Loucy (cell line): ENCODE data around the gene CTTNBP2.

Experiments
- H2AFZ ChIP-seq: fragments of 200-600 bp; sonication (generic); 2 replicates; pipeline ENCODE4 v1.6.0; 2016; ENCODE audit warnings: antibody characterized with exemption, mild to moderate bottlenecking, low read length, moderate library complexity
- H3F3A ChIP-seq: fragments of 200-600 bp; 2 replicates; pipeline ENCODE4 v1.6.0; 2016; ENCODE audit warnings: antibody characterized with exemption, low read depth, mild to moderate bottlenecking
- H3K27me3 ChIP-seq: fragments of 200-600 bp; sonication (generic); 2 replicates; pipeline ENCODE4 v1.6.1; 2014; ENCODE audit warnings: low read length, mild to moderate bottlenecking; ENCODE audit not compliant: insufficient read depth, poor library complexity, severe bottlenecking
- H3K36me3 ChIP-seq: fragments of 200-600 bp; sonication (generic); 2 replicates; pipeline ENCODE4 v1.6.1; 2016; ENCODE audit warnings: low read length; ENCODE audit not compliant: insufficient read depth
- H3K4me1 ChIP-seq: fragments of 200-600 bp; sonication (generic); 2 replicates; pipeline ENCODE4 v1.5.1; 2014; ENCODE audit warnings: low read length, mild to moderate bottlenecking; ENCODE audit not compliant: insufficient read depth, poor library complexity, severe bottlenecking
- H3K4me2 ChIP-seq: fragments of 200-600 bp; sonication (generic); 2 replicates; pipeline ENCODE4 v1.6.0; 2014; ENCODE audit warnings: antibody characterized with exemption, low read length, low read depth, mild to moderate bottlenecking; ENCODE audit not compliant: poor library complexity, severe bottlenecking
- H3K4me3 ChIP-seq: fragments of 200-600 bp; sonication (generic); 2 replicates; pipeline ENCODE4 v1.5.1; 2014; ENCODE audit warnings: low read length, mild to moderate bottlenecking, mixed read lengths; ENCODE audit not compliant: poor library complexity, severe bottlenecking
- H3K79me2 ChIP-seq: fragments of 200-600 bp; sonication (generic); 2 replicates; pipeline ENCODE4 v1.6.1; 2014; ENCODE audit warnings: low read length; ENCODE audit not compliant: insufficient read depth
- H3K9ac ChIP-seq: fragments of 200-600 bp; sonication (generic); 2 replicates; pipeline ENCODE4 v1.6.0; 2014; ENCODE audit warnings: mild to moderate bottlenecking, low read depth, low read length, moderate library complexity; ENCODE audit not compliant: poor library complexity, severe bottlenecking
- H3K9me2 ChIP-seq: fragments of 200-600 bp; sonication (generic); replicated peaks from 2 replicates; pipeline ENCODE4 v1.6.1; 2016; ENCODE audit warnings: low read depth, low read length, mixed read lengths
- H3K9me3 ChIP-seq: fragments of 200-600 bp; sonication (generic); 2 replicates; pipeline ENCODE4 v1.6.1; 2014; ENCODE audit warnings: mild to moderate bottlenecking, antibody characterized with exemption, low read length, low read depth; ENCODE audit not compliant: insufficient read depth
- H4K20me1 ChIP-seq: fragments of 200-600 bp; sonication (generic); 2 replicates; pipeline ENCODE4 v1.6.0; 2014; ENCODE audit warnings: antibody characterized with exemption, low read length, mild to moderate bottlenecking; ENCODE audit not compliant: insufficient read depth, poor library complexity, severe bottlenecking
- CTCF ChIP-seq: fragments of 200-600 bp; sonication (generic); conservative IDR thresholded peaks from 2 replicates; pipeline ENCODE4 v1.5.1; 2014; ENCODE audit warnings: mild to moderate bottlenecking, antibody characterized with exemption, low read length
- EZH2phosphoT487 ChIP-seq: fragments of 200-600 bp; IDR thresholded peaks from 2 replicates; pipeline ENCODE4 v1.6.1; 2018; ENCODE audit warnings: antibody characterized with exemption, mild to moderate bottlenecking, moderate library complexity, borderline replicate concordance

Gene CTTNBP2

GRCh38 chr7:117731455-117731854 is 141.8 kb downstream of the CTTNBP2 start:
- Histone ChIP-seq H2AFZ (no peak overlapping the region), H3K27me3 (no peaks in the 10 kb centered on the region), H3K9ac (no peak overlapping the region), H3K4me3 (no peak overlapping the region), H3F3A (no peaks in the 10 kb centered on the region), H3K79me2 (no peaks in the 10 kb centered on the region), H3K4me1 (no peaks in the 10 kb centered on the region), H3K36me3 (no peaks in the 10 kb centered on the region), H3K9me3 (no peaks in the 10 kb centered on the region), H3K4me2 (no peak overlapping the region), H4K20me1 (no peaks in the 10 kb centered on the region), H3K9me2 (no peaks in the 10 kb centered on the region)
- no peak for TF ChIP-seq EZH2phosphoT487
- TF ChIP-seq CTCF = no peak

- Histone ChIP-seq H3K79me2 (no peaks in the 10 kb centered on the region), H3F3A (no peaks in the 10 kb centered on the region), H2AFZ (no peak overlapping the region), H3K9ac (no peak overlapping the region), H3K4me3 (no peak overlapping the region), H3K4me1 (no peaks in the 10 kb centered on the region), H3K4me2 (no peak overlapping the region), H3K36me3 (no peaks in the 10 kb centered on the region), H3K9me3 (no peaks in the 10 kb centered on the region), H3K9me2 (no peaks in the 10 kb centered on the region), H4K20me1 (no peaks in the 10 kb centered on the region), H3K27me3 (no peaks in the 10 kb centered on the region)
- TF ChIP-seq CTCF (no peak), EZH2phosphoT487 (no peak)
These were observed 142.9 kb downstream of the CTTNBP2 start for GRCh38 chr7:117730390-117730789.

- Histone ChIP-seq H3F3A (no peaks in the 10 kb centered on the region), H3K27me3 (no peaks in the 10 kb centered on the region), H3K4me1 (no peaks in the 10 kb centered on the region), H3K9ac (no peak overlapping the region), H3K4me2 (no peak overlapping the region), H2AFZ (no peak overlapping the region), H3K4me3 (no peak overlapping the region), H3K36me3 (no peaks in the 10 kb centered on the region), H3K79me2 (no peaks in the 10 kb centered on the region), H3K9me3 (no peaks in the 10 kb centered on the region), H3K9me2 (no peaks in the 10 kb centered on the region), H4K20me1 (no peaks in the 10 kb centered on the region)
- TF ChIP-seq CTCF = no peak
- no peak for TF ChIP-seq EZH2phosphoT487
These were observed 144.2 kb downstream of the CTTNBP2 start for GRCh38 chr7:117728890-117729624.
